ENCODE data around the gene JMJD7.

DNA sequence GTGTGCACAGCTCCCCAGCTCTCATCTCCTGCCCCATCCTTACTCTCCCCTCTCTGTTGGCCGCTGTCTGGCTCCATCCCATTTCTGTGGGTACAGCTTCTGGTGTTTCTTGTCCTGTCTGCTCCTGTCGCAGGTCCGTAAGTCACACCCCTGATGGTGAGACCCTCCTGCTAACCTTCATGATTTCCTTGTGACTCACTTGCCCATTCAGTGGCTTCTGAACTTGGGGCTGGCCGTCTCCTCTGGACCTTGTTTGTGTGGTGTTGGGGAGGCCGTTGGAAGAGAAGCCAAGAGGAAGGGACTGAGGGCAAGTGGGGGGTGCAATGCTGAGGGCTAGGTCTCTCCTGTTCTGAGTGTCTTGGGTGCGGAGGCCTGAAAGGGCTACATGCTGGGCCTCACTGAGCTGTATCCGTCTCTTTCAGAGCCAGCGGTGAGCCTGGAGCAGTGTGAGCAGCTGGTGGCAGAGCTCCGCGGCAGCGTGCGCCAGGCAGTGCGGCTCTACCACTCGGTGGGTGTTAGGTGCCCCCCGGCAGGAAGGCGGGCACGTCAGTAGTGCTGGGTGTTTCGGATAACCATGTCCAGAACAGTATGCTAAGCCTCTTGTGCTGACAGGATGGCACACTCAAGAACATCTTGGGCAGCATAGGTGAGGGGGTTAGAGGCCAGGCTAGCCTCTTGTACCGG is 3.7 kb upstream of the JMJD7 start:
- TF ChIP-seq GLIS3 (CRISPR knock-in tag; IDR thresholded peaks at IDR 0.05): no peak
- TF ChIP-seq TCF4 (CRISPR knock-in tag; IDR thresholded peaks at IDR 0.05; ENCODE audit: borderline replicate concordance): no peak
- TF ChIP-seq ARNTL (CRISPR knock-in tag; IDR thresholded peaks at IDR 0.05; ENCODE audit: borderline replicate concordance, low read depth): no peak
- TF ChIP-seq CREB5 (CRISPR knock-in tag; IDR thresholded peaks at IDR 0.05; ENCODE audit: low read depth): no peak
- TF ChIP-seq ZFP30 (CRISPR knock-in tag; IDR thresholded peaks at IDR 0.05): no peak
- TF ChIP-seq RARB (CRISPR knock-in tag; IDR thresholded peaks at IDR 0.05): no peak
- TF ChIP-seq PPARA (CRISPR knock-in tag; IDR thresholded peaks at IDR 0.05; ENCODE audit: borderline replicate concordance): no peak
- no peak for TF ChIP-seq CSDC2 (CRISPR knock-in tag; IDR thresholded peaks at IDR 0.05)
- no peak for TF ChIP-seq ZNF8 (CRISPR knock-in tag; IDR thresholded peaks at IDR 0.05)
- no peak for TF ChIP-seq CSRNP3 (CRISPR knock-in tag; IDR thresholded peaks at IDR 0.05)
- TF ChIP-seq ZFP3 (CRISPR knock-in tag; IDR thresholded peaks at IDR 0.05): no peak
- TF ChIP-seq OSR1 (CRISPR knock-in tag; IDR thresholded peaks at IDR 0.05): no peak
